Measurements from ENCODE around the gene BRAP. TPM values are rescaled to one million over a fixed set of nuclear protein-coding genes. Genes with fewer than 3 reads are reported as not detected.

The BRAP gene
- total and polyA plus RNA-seq, 7 donors: 13.5 to 34.6 (median 19.6) TPM

- intact Hi-C loops (cut with DNase I): no loop called here
- TF ChIP-seq CTCF (IDR thresholded peaks at IDR 0.05): no peak
- Histone ChIP-seq H3K36me3 (ENCODE audit: insufficient read depth in 1 of 2, low read depth in 1 of 2) (peaks cover 12 to 97% of the 10 kb centered on the region in 2 donors), H3K4me3 (no peak overlapping the region), H3K4me1 (no peaks in the 10 kb centered on the region), H3K27me3 (ENCODE audit: insufficient read depth in 3 of 3, low read length in 2 of 3) (no peaks in the 10 kb centered on the region), H3K9me3 (no peaks in the 10 kb centered on the region), H3K27ac (no peak overlapping the region)
- WGBS, 3 donors: 57 to 69% (median 58%) methylated on average over 6 of the region's 6 CpGs
- DNase-seq (no peak), ATAC-seq (no peak)
These were observed 20.4 kb upstream of the BRAP start for GRCh38 chr12:111706145-111706544.

- peaks cover 10 to 97% of the 10 kb centered on the region in 2 donors for H3K36me3 ChIP-seq (ENCODE audit: insufficient read depth in 1 of 2, low read depth in 1 of 2)
- ATAC-seq (no peak), DNase-seq (no peak)
- H3K4me3 ChIP-seq: no peak overlapping the region
- no peak for TF ChIP-seq CTCF (IDR thresholded peaks at IDR 0.05)
- 83 to 86% (median 85%) methylated on average over 5 of the region's 5 CpGs for WGBS, 3 donors
- no peaks in the 10 kb centered on the region for H3K4me1 ChIP-seq
- intact Hi-C loops (cut with DNase I): no loop called here
- H3K27ac ChIP-seq: no peak overlapping the region
- no peaks in the 10 kb centered on the region for H3K27me3 ChIP-seq (ENCODE audit: insufficient read depth in 3 of 3, low read length in 2 of 3)
- H3K9me3 ChIP-seq: no peaks in the 10 kb centered on the region
These were observed 19.9 kb upstream of the BRAP start for GRCh38 chr12:111705672-111706071.

GRCh38 chr12:111699962-111700361 lies 14.2 kb upstream of the BRAP start:
- intact Hi-C loops (cut with DNase I): no loop called here
- peaks cover 0 to 96% of the 10 kb centered on the region in 2 donors for H3K36me3 ChIP-seq (ENCODE audit: insufficient read depth in 1 of 2, low read depth in 1 of 2)
- H3K27me3 ChIP-seq (ENCODE audit: insufficient read depth in 3 of 3, low read length in 2 of 3): no peaks in the 10 kb centered on the region
- no peak overlapping the region for H3K27ac ChIP-seq
- H3K4me1 ChIP-seq: no peaks in the 10 kb centered on the region
- 86 to 92% (median 91%) methylated on average over 2 of the region's 2 CpGs for WGBS, 3 donors
- ATAC-seq: no peak
- TF ChIP-seq CTCF (IDR thresholded peaks at IDR 0.05): no peak
- H3K4me3 ChIP-seq: no peak overlapping the region
- DNase-seq: no peak
- no peaks in the 10 kb centered on the region for H3K9me3 ChIP-seq

- WGBS, 3 donors: 62 to 69% (median 64%) methylated on average over 5 of the region's 5 CpGs
- H3K27me3 ChIP-seq (ENCODE audit: insufficient read depth in 3 of 3, low read length in 2 of 3): no peaks in the 10 kb centered on the region
- H3K4me1 ChIP-seq: peaks cover 4% of the 10 kb centered on the region
- TF ChIP-seq CTCF (IDR thresholded peaks at IDR 0.05): no peak
- no peaks in the 10 kb centered on the region for H3K9me3 ChIP-seq
- no peak overlapping the region for H3K27ac ChIP-seq
- peaks cover 2 to 63% of the 10 kb centered on the region in 2 donors for H3K36me3 ChIP-seq (ENCODE audit: insufficient read depth in 1 of 2, low read depth in 1 of 2)
- no peak overlapping the region for H3K4me3 ChIP-seq
- ATAC-seq: peak in 1 of 4 donors; percentile 65
- intact Hi-C loops (cut with DNase I): no loop called here
- no peak for DNase-seq
These were observed 8.1 kb upstream of the BRAP start for GRCh38 chr12:111693818-111694217.

GRCh38 chr12:111692575-111693210 lies 6.9 kb upstream of the BRAP start:
- no peaks in the 10 kb centered on the region for H3K27me3 ChIP-seq (ENCODE audit: insufficient read depth in 3 of 3, low read length in 2 of 3)
- H3K4me1 ChIP-seq: peaks cover 4% of the 10 kb centered on the region
- no peak for TF ChIP-seq CTCF (IDR thresholded peaks at IDR 0.05)
- H3K36me3 ChIP-seq (ENCODE audit: insufficient read depth in 1 of 2, low read depth in 1 of 2): peaks cover 2 to 52% of the 10 kb centered on the region in 2 donors
- H3K27ac ChIP-seq: no peak overlapping the region
- intact Hi-C loops (cut with DNase I): no loop called here
- WGBS, 3 donors: 88 to 92% (median 90%) methylated on average over 15 of the region's 15 CpGs
- no peaks in the 10 kb centered on the region for H3K9me3 ChIP-seq
- ATAC-seq: no peak
- H3K4me3 ChIP-seq: no peak overlapping the region
- no peak for DNase-seq

All from psoas muscle (tissue), 8 donors.